Gastrocnemius medialis (tissue), 4 donors: ENCODE measurements around the gene ZNF521.

Source experiments
- CTCF ChIP-seq, 5 experiments: fragments of 450-650 bp in 3 of 5; fragments of 200-600 bp in 2 of 5; sonication (generic) in 2 of 5; IDR thresholded peaks in 4 of 5; conservative IDR thresholded peaks in 1 of 5; 1 replicate in 4 of 5; 2 replicates in 1 of 5; pipeline ENCODE4 v1.5.1; 2016 to 2019; ENCODE audit warnings: antibody characterized with exemption in 5 of 5, mild to moderate bottlenecking in 3 of 5, moderate library complexity in 3 of 5
- POLR2A ChIP-seq, 2 donors: fragments of 450-650 bp; IDR thresholded peaks; one replicate each; pipeline ENCODE4 v1.6.1; 2017; ENCODE audit warnings: antibody characterized with exemption in 2 of 2, mild to moderate bottlenecking in 2 of 2, moderate library complexity in 2 of 2

GRCh38 chr18:25093141-25093540 is 258.8 kb downstream of the ZNF521 start:
- TF ChIP-seq CTCF (IDR thresholded peaks at IDR 0.05 in 4 of 5, conservative IDR thresholded peaks at IDR 0.05 in 1 of 5) (no peak), POLR2A (IDR thresholded peaks at IDR 0.05) (no peak)
